ENCODE measurements around the gene BNC2. TPM values are rescaled to one million over a fixed set of nuclear protein-coding genes. Genes with fewer than 3 reads are reported as not detected.

The BNC2 gene
- total RNA-seq, 4 donors from 2014 or later, result 90.2 to 130 (median 100.0) TPM

DNA sequence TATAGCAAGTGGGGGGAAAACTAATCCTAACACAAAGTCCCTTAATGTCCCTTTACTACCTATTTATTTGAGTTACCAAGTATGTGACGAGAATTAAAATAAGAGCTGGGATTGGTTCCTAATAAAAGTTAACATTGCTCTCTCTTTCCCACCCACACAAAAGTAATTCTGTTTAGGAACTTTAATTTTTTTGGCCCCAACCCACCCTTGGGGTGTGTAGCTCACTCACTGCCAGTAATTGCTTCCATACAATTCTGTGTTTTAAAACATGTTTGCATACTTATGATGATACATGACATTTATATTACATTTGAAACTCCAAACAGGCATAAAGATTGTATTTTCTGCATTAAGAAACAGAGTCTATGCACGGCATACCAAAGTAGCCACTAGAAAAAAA, 106.5 kb downstream of the BNC2 start:
- WGBS, 2 donors (ENCODE audit: low coverage in 1 of 2), result 65 to 89% methylated on average over 2 of the region's 2 CpGs
- no peaks in the 10 kb centered on the region for H3K9me3 ChIP-seq
- no peak overlapping the region for H3K27ac ChIP-seq
- no peak overlapping the region for H3K4me3 ChIP-seq
- TF ChIP-seq, protein P1, sequence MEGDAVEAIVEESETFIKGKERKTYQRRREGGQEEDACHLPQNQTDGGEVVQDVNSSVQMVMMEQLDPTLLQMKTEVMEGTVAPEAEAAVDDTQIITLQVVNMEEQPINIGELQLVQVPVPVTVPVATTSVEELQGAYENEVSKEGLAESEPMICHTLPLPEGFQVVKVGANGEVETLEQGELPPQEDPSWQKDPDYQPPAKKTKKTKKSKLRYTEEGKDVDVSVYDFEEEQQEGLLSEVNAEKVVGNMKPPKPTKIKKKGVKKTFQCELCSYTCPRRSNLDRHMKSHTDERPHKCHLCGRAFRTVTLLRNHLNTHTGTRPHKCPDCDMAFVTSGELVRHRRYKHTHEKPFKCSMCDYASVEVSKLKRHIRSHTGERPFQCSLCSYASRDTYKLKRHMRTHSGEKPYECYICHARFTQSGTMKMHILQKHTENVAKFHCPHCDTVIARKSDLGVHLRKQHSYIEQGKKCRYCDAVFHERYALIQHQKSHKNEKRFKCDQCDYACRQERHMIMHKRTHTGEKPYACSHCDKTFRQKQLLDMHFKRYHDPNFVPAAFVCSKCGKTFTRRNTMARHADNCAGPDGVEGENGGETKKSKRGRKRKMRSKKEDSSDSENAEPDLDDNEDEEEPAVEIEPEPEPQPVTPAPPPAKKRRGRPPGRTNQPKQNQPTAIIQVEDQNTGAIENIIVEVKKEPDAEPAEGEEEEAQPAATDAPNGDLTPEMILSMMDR (IDR thresholded peaks at IDR 0.05), result no peak
- TF ChIP-seq POLR2AphosphoS5 (IDR thresholded peaks at IDR 0.05), result no peak
- TF ChIP-seq EP300 (IDR thresholded peaks at IDR 0.05), result no peak
- no peak for TF ChIP-seq POLR2A (IDR thresholded peaks at IDR 0.05)
- H3K36me3 ChIP-seq, result no peaks in the 10 kb centered on the region
- ATAC-seq, result no peak
- H3K27me3 ChIP-seq, result no peaks in the 10 kb centered on the region
- no peaks in the 10 kb centered on the region for H3K4me1 ChIP-seq

DNA sequence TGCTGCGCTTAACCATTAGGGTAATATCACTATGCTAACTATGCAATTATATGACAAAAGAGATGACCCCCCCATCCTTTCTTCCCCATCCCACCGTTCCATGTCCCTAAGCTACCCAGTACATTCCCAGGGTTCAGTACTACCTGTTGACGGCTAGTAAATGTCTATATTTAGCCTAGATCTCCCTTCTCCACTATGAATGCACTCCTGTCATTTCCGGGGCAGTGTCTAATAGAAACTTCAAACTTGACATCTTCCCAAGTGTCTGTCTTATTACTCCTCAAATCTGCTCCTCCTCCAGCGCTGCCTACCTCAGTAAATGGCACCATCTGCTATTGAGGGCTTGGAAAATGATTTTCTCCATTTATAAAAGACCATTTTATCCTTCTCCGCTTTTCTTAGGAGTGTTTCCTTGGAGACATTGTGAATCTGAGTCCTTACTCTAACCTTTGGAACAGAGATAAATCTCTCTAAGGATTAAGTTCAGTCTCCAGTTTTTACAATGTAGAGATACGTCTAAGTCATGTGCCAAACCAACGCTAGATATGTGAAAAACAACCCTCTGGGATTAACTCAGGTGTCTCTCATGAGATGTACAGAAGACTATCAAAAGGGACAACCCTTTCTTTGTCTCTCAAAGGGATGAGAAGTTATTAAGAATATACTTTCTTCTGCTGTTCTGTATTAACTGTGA, 114.9 kb downstream of the BNC2 start:
- ATAC-seq, result no peak
- peaks cover 0 to 24% (median 0%) of the 10 kb centered on the region in 3 donors for H3K4me1 ChIP-seq
- H3K27me3 ChIP-seq, result no peaks in the 10 kb centered on the region
- H3K27ac ChIP-seq, result no peak overlapping the region
- no peaks in the 10 kb centered on the region for H3K9me3 ChIP-seq
- H3K4me3 ChIP-seq, result no peak overlapping the region
- TF ChIP-seq POLR2AphosphoS5 (IDR thresholded peaks at IDR 0.05) (no peak), EP300 (IDR thresholded peaks at IDR 0.05) (no peak), POLR2A (IDR thresholded peaks at IDR 0.05) (no peak)
- TF ChIP-seq, protein P1 (IDR thresholded peaks at IDR 0.05), result no peak
- no peaks in the 10 kb centered on the region for H3K36me3 ChIP-seq
- WGBS, 2 donors (ENCODE audit: low coverage in 1 of 2), result 71 to 79% methylated on average over 7 to 8 of the region's 8 CpGs

DNA sequence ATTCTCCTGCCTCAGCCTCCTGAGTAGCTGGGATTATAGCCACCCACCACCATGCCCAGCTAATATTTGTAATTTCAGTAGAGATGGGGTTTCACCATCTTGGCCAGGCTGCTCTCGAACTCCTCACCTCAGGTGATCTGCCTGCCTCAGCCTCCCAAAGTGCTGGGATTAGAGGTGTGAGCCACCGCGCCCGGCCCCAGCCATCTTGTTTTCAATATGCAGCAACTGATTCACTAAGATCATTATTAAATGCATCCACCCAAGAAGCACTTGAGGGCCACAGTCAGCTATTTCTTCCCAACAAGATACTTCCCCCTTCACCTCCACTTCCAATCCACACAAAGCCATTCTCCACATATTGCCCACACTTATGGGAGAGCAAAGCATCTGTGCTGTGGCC, 115.8 kb downstream of the BNC2 start:
- no peaks in the 10 kb centered on the region for H3K36me3 ChIP-seq
- no peaks in the 10 kb centered on the region for H3K27me3 ChIP-seq
- no peak overlapping the region for H3K27ac ChIP-seq
- 88% methylated on average over 4 of the region's 4 CpGs; no CpG with 5 or more reads in 1 of the 2 donors for WGBS, 2 donors (ENCODE audit: low coverage in 1 of 2)
- no peak overlapping the region for H3K4me3 ChIP-seq
- TF ChIP-seq POLR2AphosphoS5 (IDR thresholded peaks at IDR 0.05), result no peak
- TF ChIP-seq, protein P1 (IDR thresholded peaks at IDR 0.05), result no peak
- TF ChIP-seq EP300 (IDR thresholded peaks at IDR 0.05), result no peak
- no peak for TF ChIP-seq POLR2A (IDR thresholded peaks at IDR 0.05)
- H3K9me3 ChIP-seq, result no peaks in the 10 kb centered on the region
- ATAC-seq, result no peak
- peaks cover 0 to 24% (median 0%) of the 10 kb centered on the region in 3 donors for H3K4me1 ChIP-seq

DNA sequence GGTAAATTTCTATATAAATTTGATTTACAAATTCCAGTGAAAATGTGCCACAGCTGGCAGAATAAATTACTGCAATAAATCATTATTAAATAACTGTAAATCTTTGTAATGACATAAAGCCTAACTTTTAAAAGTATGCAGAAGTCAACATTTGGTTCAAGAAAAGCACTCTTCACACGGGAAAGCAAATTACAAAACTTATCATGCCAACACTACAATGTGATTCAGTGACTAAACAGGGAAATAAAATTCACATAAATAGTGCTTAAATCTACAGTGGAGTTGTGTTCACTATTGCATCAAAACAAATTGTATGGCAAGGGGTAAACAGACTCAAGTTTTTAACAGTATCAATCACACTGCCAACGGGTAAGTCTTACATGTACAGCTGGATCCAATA, 117.2 kb downstream of the BNC2 start:
- Histone ChIP-seq H3K27ac (no peak overlapping the region), H3K36me3 (no peaks in the 10 kb centered on the region), H3K4me3 (no peak overlapping the region), H3K4me1 (peaks cover 0 to 24% (median 0%) of the 10 kb centered on the region in 3 donors), H3K9me3 (no peaks in the 10 kb centered on the region), H3K27me3 (no peaks in the 10 kb centered on the region)
- WGBS, 2 donors (ENCODE audit: low coverage in 1 of 2), result 32 to 40% methylated on average over 2 of the region's 2 CpGs
- no peak for ATAC-seq
- TF ChIP-seq POLR2A (IDR thresholded peaks at IDR 0.05) (no peak), POLR2AphosphoS5 (IDR thresholded peaks at IDR 0.05) (no peak), EP300 (IDR thresholded peaks at IDR 0.05) (no peak)
- TF ChIP-seq, protein P1 (IDR thresholded peaks at IDR 0.05), result no peak

DNA sequence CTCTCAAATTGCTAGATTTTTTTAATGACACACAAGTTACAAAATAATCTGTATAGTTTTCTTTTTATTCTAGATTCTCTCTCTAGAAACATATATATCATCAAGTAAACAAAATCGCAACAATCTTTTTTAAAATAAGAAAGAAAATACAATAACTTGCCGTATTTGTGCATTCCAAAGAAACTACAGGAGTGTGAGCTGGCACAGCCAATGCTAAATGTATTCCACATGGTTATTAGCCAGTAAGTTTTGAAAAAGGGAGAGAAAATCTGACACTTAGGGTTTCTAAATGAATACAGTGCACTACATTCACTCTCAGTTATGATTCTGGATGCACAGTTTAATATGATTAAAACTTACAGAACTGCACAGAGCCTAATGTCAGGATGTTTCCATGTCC, 117.9 kb downstream of the BNC2 start:
- no peak overlapping the region for H3K4me3 ChIP-seq
- TF ChIP-seq, protein P1 (IDR thresholded peaks at IDR 0.05), result no peak
- TF ChIP-seq EP300 (IDR thresholded peaks at IDR 0.05) (no peak), POLR2A (IDR thresholded peaks at IDR 0.05) (no peak), POLR2AphosphoS5 (IDR thresholded peaks at IDR 0.05) (no peak)
- WGBS, 2 donors (ENCODE audit: low coverage in 1 of 2), result 74 to 75% methylated on average over 2 of the region's 2 CpGs
- no peaks in the 10 kb centered on the region for H3K36me3 ChIP-seq
- no peak for ATAC-seq
- no peaks in the 10 kb centered on the region for H3K27me3 ChIP-seq
- H3K27ac ChIP-seq, result no peak overlapping the region
- H3K9me3 ChIP-seq, result no peaks in the 10 kb centered on the region
- peaks cover 0 to 24% (median 0%) of the 10 kb centered on the region in 3 donors for H3K4me1 ChIP-seq
